Activated T-helper 2 cell treated with anti-CD3 and anti-CD28 coated beads, Interferon-gamma antibody, Interleukin-2, Interleukin-4, amounts not matched to agents 10 μg/mL and 5 μg/mL and 100 μg/mL, durations not matched to agents 14 hours and 24 hours and 36 hours (primary cell): ENCODE data around the gene ENDOG. TPM values are rescaled to one million over a fixed set of nuclear protein-coding genes. Genes with fewer than 3 reads are reported as not detected.
"Not testable (repeated sequence)": the region's sequence is repeated elsewhere in the genome, so short reads cannot be mapped to it uniquely, and the experiment has no call there.

Experiments used
- DNase-seq: peaks from one replicate; pipeline ENCODE4 v3.0.0; 2021; ENCODE audit warnings: low spot score
- H3K27ac Mint-ChIP-seq: one replicate; pipeline ENCODE4 v1.8.0; 2021; ENCODE audit warnings: mixed read lengths
- H3K27me3 Mint-ChIP-seq: one replicate; pipeline ENCODE4 v1.8.0; 2021; ENCODE audit warnings: low read depth, mixed read lengths
- H3K36me3 Mint-ChIP-seq: one replicate; pipeline ENCODE4 v1.8.0; 2021; ENCODE audit warnings: low read depth, mixed read lengths
- H3K4me1 Mint-ChIP-seq: one replicate; pipeline ENCODE4 v1.8.0; 2021; ENCODE audit warnings: low read depth, mixed read lengths
- H3K4me3 Mint-ChIP-seq: one replicate; pipeline ENCODE4 v1.8.0; 2021; ENCODE audit warnings: low read depth, mild to moderate bottlenecking, moderate library complexity, mixed read lengths
- H3K9me3 Mint-ChIP-seq: one replicate; pipeline ENCODE4 v1.8.0; 2021; ENCODE audit warnings: mixed read lengths
- intact Hi-C: fragments of 100-400 bp; cut with micrococcal nuclease; formaldehyde crosslinking; loops from one replicate; pipeline ENCODE4 v1.15.1; 2023
- total RNA-seq: library from RNA; stranded (reverse); gene quantifications from 2 replicates; pipeline ENCODE4 v1.2.3, GENCODE V29; 2022

The ENDOG gene
- total RNA-seq, 1 donor from 2014 or later: 21.7 TPM

DNA sequence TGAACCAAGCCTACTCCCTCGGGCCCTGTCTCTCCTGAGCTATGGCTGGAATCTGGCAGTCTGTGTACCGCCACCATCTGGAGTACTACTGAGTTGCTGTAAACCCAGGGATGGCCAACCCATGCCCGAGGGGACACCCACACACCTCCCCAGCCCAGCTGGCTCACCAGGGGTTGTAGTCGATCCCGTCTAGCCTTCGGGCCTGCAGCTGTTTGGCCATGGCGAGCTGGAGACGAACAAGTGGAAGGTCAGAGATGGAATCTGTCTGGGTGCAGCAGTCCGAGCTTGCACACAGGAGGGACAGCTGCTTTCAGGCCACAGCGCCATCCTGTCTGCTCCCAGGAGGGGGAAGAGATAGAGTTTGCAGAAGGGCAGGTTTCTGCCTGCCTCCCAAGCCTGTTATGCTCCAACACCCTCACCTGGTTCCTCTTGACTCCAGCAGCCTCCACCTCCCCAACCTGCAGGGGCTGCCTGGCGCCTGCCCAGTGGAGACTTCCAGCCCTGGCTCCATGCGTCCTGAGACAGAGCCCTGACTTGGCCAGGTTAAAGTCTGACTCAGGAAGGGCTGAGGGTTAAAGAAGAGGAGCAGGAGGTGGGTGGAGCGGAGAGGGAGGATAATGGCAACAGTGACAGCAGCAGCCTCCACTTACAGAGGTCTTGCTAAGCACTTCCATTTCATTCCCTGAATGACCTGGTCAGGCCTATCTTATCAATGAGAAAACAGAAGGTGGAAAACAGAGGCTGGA lies 27.1 kb downstream of the ENDOG start:
- Mint-ChIP-seq H3K27ac (no peak overlapping the region), H3K27me3 (no peaks in the 10 kb centered on the region), H3K9me3 (peaks cover 13% of the 10 kb centered on the region), H3K4me3 (no peak overlapping the region), H3K4me1 (no peaks in the 10 kb centered on the region), H3K36me3 (peaks cover 14% of the 10 kb centered on the region)
- intact Hi-C loops: no loop called here
- no peak for DNase-seq

GRCh38 chr9:128846680-128847030 lies 28.4 kb downstream of the ENDOG start:
- peaks cover 26% of the 10 kb centered on the region for H3K9me3 Mint-ChIP-seq
- DNase-seq: no peak
- H3K4me3 Mint-ChIP-seq: no peak overlapping the region
- no peaks in the 10 kb centered on the region for H3K4me1 Mint-ChIP-seq
- H3K27me3 Mint-ChIP-seq: no peaks in the 10 kb centered on the region
- H3K36me3 Mint-ChIP-seq: peaks cover 26% of the 10 kb centered on the region
- no peak overlapping the region for H3K27ac Mint-ChIP-seq
- intact Hi-C loops: no loop called here

- no peaks in the 10 kb centered on the region for H3K27me3 Mint-ChIP-seq
- intact Hi-C loops: no loop called here
- peaks cover 26% of the 10 kb centered on the region for H3K9me3 Mint-ChIP-seq
- peaks cover 26% of the 10 kb centered on the region for H3K36me3 Mint-ChIP-seq
- H3K27ac Mint-ChIP-seq: no peak overlapping the region
- H3K4me3 Mint-ChIP-seq: no peak overlapping the region
- no peaks in the 10 kb centered on the region for H3K4me1 Mint-ChIP-seq
- no peak for DNase-seq
Observed at GRCh38 chr9:128847803-128848202, 29.5 kb downstream of the ENDOG start.

GRCh38 chr9:128851024-128851423 lies 32.7 kb downstream of the ENDOG start:
- DNase-seq, intact Hi-C loops, H3K4me3 Mint-ChIP-seq, H3K4me1 Mint-ChIP-seq, H3K27me3 Mint-ChIP-seq, H3K27ac Mint-ChIP-seq: not testable (repeated sequence)
- Mint-ChIP-seq H3K36me3 (peaks cover 26% of the 10 kb centered on the region), H3K9me3 (peaks cover 26% of the 10 kb centered on the region)

DNA sequence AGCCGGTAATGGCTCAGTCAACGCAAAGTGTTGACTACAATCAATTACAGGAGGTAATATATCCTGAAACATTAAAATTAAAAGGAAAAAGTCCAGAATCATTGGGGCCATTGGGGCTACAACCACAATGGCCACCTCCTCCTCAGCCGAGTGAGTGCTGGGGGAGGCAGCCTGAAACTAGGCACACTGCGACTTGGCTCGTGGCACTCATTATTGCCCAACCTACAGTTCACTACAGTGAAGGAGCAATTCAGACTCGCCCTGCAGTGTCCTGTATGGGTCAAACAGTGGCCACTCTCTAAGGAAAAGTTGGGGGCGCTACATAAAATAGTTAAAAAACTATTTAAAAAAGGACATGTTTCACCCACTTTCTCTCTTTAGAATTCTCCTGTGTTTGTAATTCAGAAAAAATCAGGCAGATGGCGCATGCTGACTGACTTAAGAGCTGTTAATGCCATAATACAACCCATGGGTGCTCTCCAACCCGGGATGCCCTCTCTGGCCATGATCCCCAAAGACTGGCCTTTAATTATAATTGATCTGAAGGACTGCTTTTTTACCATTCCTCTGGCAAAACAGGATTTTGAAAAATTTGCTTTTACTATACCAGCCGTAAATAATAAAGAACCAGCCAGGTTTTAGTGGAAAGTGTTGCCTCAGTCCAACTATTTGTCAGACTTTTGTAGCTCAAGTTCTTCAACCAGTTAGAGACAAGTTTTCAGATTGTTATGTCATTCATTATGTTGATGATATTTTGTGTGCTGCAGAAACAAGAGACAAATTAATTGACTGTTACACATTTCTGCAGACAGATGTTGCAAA lies 33.7 kb downstream of the ENDOG start:
- DNase-seq, intact Hi-C loops, H3K4me1 Mint-ChIP-seq: not testable (repeated sequence)

GRCh38 chr9:128852646-128853045 lies 34.3 kb downstream of the ENDOG start:
- H3K27me3 Mint-ChIP-seq, DNase-seq, H3K27ac Mint-ChIP-seq, H3K4me1 Mint-ChIP-seq, intact Hi-C loops, H3K4me3 Mint-ChIP-seq: not testable (repeated sequence)
- Mint-ChIP-seq H3K36me3 (peaks cover 24% of the 10 kb centered on the region), H3K9me3 (peaks cover 24% of the 10 kb centered on the region)

More for the DNA sequence above, 33.7 kb downstream of the ENDOG start:
- H3K27ac Mint-ChIP-seq, H3K4me3 Mint-ChIP-seq, H3K27me3 Mint-ChIP-seq: not testable (repeated sequence)
- peaks cover 26% of the 10 kb centered on the region for H3K9me3 Mint-ChIP-seq
- H3K36me3 Mint-ChIP-seq: peaks cover 26% of the 10 kb centered on the region

- H3K4me3 Mint-ChIP-seq, intact Hi-C loops, H3K4me1 Mint-ChIP-seq, H3K27me3 Mint-ChIP-seq, H3K27ac Mint-ChIP-seq, DNase-seq: not testable (repeated sequence)
- Mint-ChIP-seq H3K36me3 (peaks cover 17% of the 10 kb centered on the region), H3K9me3 (peaks cover 16% of the 10 kb centered on the region)
Observed at GRCh38 chr9:128854454-128854853, 36.2 kb downstream of the ENDOG start.

DNA sequence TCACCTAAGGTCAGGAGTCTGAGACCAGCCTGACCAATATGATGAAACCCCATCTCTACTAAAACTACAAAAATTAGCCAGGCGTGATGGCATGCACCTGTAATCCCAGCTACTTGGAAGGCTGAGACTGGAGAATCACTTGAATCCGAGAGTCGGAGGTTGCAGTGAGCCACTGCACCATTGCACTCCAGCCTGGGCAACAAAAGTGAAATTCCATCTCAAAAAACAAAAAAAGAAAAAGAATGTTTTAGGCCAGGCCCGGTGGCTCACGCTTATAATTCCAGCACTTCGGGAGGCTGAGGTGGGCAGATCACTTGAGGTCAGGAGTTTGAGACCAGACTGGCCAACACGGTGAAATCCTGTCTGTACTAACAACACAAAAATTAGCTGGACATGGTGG lies 40.2 kb downstream of the ENDOG start:
- not testable (repeated sequence) for DNase-seq

DNA sequence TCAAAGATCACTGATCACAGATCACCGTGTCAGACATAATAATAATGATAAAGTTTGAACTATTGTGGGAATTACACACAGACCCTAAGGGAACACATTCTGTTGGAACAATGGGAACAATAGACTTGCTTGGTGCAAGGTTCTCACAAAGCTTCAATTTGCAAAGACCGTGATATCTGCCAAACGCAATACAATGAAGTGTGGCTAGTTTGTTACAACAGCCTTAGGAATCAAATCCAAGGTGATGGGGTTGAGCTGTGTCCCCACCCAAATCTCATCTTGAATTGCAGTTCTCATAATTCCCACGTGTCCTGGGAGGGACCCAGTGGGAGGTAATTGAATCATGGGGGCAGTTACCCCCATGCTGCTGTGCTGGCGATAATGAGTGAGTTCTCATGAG lies 42.6 kb downstream of the ENDOG start:
- Mint-ChIP-seq H3K4me1 (peaks cover 4% of the 10 kb centered on the region), H3K4me3 (no peak overlapping the region), H3K27me3 (no peaks in the 10 kb centered on the region), H3K27ac (no peak overlapping the region), H3K36me3 (no peaks in the 10 kb centered on the region), H3K9me3 (no peaks in the 10 kb centered on the region)
- no peak for DNase-seq
- intact Hi-C loops: no loop called here

More for the DNA sequence above, 40.2 kb downstream of the ENDOG start:
- intact Hi-C loops, H3K4me1 Mint-ChIP-seq, H3K36me3 Mint-ChIP-seq, H3K4me3 Mint-ChIP-seq, H3K27me3 Mint-ChIP-seq, H3K9me3 Mint-ChIP-seq, H3K27ac Mint-ChIP-seq: not testable (repeated sequence)

DNA sequence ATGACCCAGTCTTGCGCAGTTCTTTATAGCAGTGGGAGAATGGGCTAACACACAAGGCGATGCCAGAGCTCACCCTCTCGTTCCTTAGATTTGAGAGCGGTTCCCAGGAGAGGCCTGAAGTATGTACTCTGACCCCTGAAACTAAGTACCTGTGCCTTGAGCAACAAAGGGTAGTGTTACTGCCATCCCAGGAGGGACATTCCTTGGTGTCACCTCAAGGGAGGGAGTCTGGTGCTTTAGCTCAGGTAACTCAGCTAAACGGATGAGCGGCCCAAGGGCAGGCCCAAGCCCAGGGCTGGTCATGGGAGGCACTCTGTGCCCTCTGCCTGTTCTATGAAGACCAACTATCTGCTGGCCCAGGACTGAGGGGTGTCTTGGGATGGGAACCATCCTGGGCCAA lies 43.2 kb downstream of the ENDOG start:
- no peak overlapping the region for H3K27ac Mint-ChIP-seq
- H3K27me3 Mint-ChIP-seq: no peaks in the 10 kb centered on the region
- no peaks in the 10 kb centered on the region for H3K36me3 Mint-ChIP-seq
- no peaks in the 10 kb centered on the region for H3K9me3 Mint-ChIP-seq
- DNase-seq: no peak
- H3K4me3 Mint-ChIP-seq: no peak overlapping the region
- intact Hi-C loops: no loop called here
- peaks cover 4% of the 10 kb centered on the region for H3K4me1 Mint-ChIP-seq

DNA sequence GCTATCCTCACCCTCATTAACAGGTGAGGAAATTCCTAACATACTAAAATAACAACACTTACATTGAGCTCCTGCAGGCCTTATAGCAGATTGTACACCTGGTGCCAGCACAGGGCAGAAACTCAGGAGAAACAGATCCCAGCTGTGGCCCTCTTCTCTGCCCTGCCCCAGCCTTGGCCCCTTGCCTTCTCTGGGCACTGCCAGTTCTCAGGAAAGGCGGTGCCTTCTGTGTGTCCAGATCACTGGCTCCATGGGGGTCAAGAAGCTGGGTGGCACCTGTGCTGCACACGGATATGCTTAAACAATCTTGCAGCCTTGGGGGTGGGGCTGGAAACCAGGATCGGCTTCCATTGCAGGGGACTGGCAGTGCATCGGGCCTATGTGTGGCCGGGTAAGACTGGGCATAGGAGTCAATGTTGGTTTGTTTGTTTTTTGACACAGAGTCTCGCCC lies 44.1 kb downstream of the ENDOG start:
- intact Hi-C loops: loop anchor here (2.0 kb wide), 1 partner anchor 16 kb away; no protein-coding TSS in a partner anchor
- no peaks in the 10 kb centered on the region for H3K27me3 Mint-ChIP-seq
- H3K4me1 Mint-ChIP-seq: peaks cover 4% of the 10 kb centered on the region
- H3K27ac Mint-ChIP-seq: no peak overlapping the region
- DNase-seq: no peak
- no peak overlapping the region for H3K4me3 Mint-ChIP-seq
- no peaks in the 10 kb centered on the region for H3K9me3 Mint-ChIP-seq
- no peaks in the 10 kb centered on the region for H3K36me3 Mint-ChIP-seq

GRCh38 chr9:128863647-128864046 lies 45.3 kb downstream of the ENDOG start:
- peaks cover 4% of the 10 kb centered on the region for H3K4me1 Mint-ChIP-seq
- H3K4me3 Mint-ChIP-seq: no peak overlapping the region
- H3K27ac Mint-ChIP-seq: peak overlapping the region; percentile 38
- H3K36me3 Mint-ChIP-seq: no peaks in the 10 kb centered on the region
- H3K27me3 Mint-ChIP-seq: no peaks in the 10 kb centered on the region
- intact Hi-C loops: loop anchor here (1.0 to 2.0 kb wide), 2 partner anchors 15 to 65 kb away; no protein-coding TSS in a partner anchor
- DNase-seq: peak; percentile 77
- H3K9me3 Mint-ChIP-seq: no peaks in the 10 kb centered on the region
